Measurements from ENCODE around the gene TM2D3.

The TM2D3 gene

DNA sequence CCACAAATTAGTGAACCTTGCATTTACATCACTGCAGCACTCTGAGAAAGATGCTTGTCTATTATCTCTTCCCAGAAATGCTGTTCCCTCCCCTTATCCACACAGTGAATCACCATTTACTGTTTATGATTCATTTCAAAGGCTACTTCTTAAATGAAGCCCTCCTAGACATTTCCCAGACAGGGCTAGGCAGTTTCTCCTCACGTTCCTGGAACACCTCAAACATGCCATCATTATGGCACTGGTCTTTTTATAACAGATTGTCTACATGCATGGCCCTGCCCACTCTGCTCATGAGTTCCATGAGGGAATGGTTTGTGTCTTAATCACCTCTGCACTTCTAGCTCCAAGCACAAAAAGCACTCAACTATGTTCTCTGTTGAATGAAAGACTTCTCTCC, 32.2 kb upstream of the TM2D3 start:
- Histone ChIP-seq H3K27ac (replicated peaks) (no peak overlapping the region), H3K4me3 (replicated peaks; ENCODE audit: insufficient read depth, low read length) (no peak overlapping the region), H3K27me3 (ENCODE audit: insufficient read depth, poor library complexity, severe bottlenecking) (no peaks in the 10 kb centered on the region)
- DNase-seq (ENCODE audit: low read depth in 1 of 2, low spot score in 1 of 2): no peak
- TF ChIP-seq POLR2AphosphoS5 (IDR thresholded peaks at IDR 0.05; ENCODE audit: low read depth): no peak
- TF ChIP-seq, protein P1, sequence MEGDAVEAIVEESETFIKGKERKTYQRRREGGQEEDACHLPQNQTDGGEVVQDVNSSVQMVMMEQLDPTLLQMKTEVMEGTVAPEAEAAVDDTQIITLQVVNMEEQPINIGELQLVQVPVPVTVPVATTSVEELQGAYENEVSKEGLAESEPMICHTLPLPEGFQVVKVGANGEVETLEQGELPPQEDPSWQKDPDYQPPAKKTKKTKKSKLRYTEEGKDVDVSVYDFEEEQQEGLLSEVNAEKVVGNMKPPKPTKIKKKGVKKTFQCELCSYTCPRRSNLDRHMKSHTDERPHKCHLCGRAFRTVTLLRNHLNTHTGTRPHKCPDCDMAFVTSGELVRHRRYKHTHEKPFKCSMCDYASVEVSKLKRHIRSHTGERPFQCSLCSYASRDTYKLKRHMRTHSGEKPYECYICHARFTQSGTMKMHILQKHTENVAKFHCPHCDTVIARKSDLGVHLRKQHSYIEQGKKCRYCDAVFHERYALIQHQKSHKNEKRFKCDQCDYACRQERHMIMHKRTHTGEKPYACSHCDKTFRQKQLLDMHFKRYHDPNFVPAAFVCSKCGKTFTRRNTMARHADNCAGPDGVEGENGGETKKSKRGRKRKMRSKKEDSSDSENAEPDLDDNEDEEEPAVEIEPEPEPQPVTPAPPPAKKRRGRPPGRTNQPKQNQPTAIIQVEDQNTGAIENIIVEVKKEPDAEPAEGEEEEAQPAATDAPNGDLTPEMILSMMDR (IDR thresholded peaks at IDR 0.05; ENCODE audit: insufficient read depth, low read length): no peak
- TF ChIP-seq, protein P2, sequence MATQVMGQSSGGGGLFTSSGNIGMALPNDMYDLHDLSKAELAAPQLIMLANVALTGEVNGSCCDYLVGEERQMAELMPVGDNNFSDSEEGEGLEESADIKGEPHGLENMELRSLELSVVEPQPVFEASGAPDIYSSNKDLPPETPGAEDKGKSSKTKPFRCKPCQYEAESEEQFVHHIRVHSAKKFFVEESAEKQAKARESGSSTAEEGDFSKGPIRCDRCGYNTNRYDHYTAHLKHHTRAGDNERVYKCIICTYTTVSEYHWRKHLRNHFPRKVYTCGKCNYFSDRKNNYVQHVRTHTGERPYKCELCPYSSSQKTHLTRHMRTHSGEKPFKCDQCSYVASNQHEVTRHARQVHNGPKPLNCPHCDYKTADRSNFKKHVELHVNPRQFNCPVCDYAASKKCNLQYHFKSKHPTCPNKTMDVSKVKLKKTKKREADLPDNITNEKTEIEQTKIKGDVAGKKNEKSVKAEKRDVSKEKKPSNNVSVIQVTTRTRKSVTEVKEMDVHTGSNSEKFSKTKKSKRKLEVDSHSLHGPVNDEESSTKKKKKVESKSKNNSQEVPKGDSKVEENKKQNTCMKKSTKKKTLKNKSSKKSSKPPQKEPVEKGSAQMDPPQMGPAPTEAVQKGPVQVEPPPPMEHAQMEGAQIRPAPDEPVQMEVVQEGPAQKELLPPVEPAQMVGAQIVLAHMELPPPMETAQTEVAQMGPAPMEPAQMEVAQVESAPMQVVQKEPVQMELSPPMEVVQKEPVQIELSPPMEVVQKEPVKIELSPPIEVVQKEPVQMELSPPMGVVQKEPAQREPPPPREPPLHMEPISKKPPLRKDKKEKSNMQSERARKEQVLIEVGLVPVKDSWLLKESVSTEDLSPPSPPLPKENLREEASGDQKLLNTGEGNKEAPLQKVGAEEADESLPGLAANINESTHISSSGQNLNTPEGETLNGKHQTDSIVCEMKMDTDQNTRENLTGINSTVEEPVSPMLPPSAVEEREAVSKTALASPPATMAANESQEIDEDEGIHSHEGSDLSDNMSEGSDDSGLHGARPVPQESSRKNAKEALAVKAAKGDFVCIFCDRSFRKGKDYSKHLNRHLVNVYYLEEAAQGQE (IDR thresholded peaks at IDR 0.05; ENCODE audit: insufficient replicate concordance, low read depth): no peak
- no peak for TF ChIP-seq GABPA (IDR thresholded peaks at IDR 0.05; ENCODE audit: low read depth)
- no peak for TF ChIP-seq SPI1 (IDR thresholded peaks at IDR 0.05; ENCODE audit: borderline replicate concordance, low read depth)

DNA sequence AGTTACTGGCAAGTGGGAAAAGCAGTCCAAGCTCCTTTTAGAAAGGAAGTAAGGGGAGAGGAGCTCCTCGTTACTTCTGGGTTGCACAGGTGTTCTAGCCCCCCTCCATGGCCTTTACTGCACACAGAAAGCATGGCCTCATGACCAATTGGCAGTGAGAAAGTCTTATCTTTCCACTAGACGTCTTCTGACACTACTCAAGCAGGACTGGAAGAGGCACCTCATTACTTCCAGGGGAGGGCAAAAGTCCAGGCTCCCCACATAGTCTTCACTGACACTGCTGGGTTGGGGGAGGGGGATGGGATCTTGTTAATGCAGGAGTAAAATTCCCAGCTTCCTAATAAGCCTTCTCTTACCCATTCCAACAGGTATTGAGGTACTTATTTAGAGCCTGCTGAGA, 27.6 kb upstream of the TM2D3 start:
- TF ChIP-seq, protein P2 (IDR thresholded peaks at IDR 0.05; ENCODE audit: insufficient replicate concordance, low read depth): no peak
- TF ChIP-seq POLR2AphosphoS5 (IDR thresholded peaks at IDR 0.05; ENCODE audit: low read depth) (no peak), SPI1 (IDR thresholded peaks at IDR 0.05; ENCODE audit: borderline replicate concordance, low read depth) (no peak), GABPA (IDR thresholded peaks at IDR 0.05; ENCODE audit: low read depth) (no peak)
- TF ChIP-seq, protein P1 (IDR thresholded peaks at IDR 0.05; ENCODE audit: insufficient read depth, low read length): no peak
- Histone ChIP-seq H3K4me3 (replicated peaks; ENCODE audit: insufficient read depth, low read length) (no peak overlapping the region), H3K27me3 (ENCODE audit: insufficient read depth, poor library complexity, severe bottlenecking) (no peaks in the 10 kb centered on the region), H3K27ac (replicated peaks) (no peak overlapping the region)
- DNase-seq (ENCODE audit: low read depth in 1 of 2, low spot score in 1 of 2): no peak

DNA sequence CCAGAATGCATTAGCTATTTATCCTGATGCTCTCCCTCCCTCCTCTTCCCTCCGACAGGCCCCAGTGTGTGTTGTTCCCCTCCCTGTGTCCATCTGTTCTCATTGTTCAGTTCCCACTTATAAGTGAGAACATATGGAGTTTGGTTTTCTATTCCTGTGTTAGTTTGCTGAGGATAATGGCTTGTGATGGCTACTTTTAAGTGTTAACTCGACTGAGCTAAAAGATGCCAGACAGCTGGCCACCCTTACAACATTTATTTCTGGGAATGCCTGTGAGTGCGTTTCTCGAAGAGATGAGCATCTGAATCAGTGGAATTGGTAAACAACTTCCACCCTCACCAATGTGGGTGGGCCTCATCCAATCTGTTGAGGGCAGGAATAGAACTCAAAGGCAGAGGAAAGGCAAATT, 24.7 kb upstream of the TM2D3 start:
- TF ChIP-seq, protein P2 (IDR thresholded peaks at IDR 0.05; ENCODE audit: insufficient replicate concordance, low read depth): no peak
- TF ChIP-seq, protein P1 (IDR thresholded peaks at IDR 0.05; ENCODE audit: insufficient read depth, low read length): no peak
- TF ChIP-seq POLR2AphosphoS5 (IDR thresholded peaks at IDR 0.05; ENCODE audit: low read depth) (no peak), GABPA (IDR thresholded peaks at IDR 0.05; ENCODE audit: low read depth) (no peak), SPI1 (IDR thresholded peaks at IDR 0.05; ENCODE audit: borderline replicate concordance, low read depth) (no peak)
- Histone ChIP-seq H3K27me3 (ENCODE audit: insufficient read depth, poor library complexity, severe bottlenecking) (no peaks in the 10 kb centered on the region), H3K27ac (replicated peaks) (no peak overlapping the region), H3K4me3 (replicated peaks; ENCODE audit: insufficient read depth, low read length) (no peak overlapping the region)
- DNase-seq (ENCODE audit: low read depth in 1 of 2, low spot score in 1 of 2): no peak

Data from HL-60 (cell line).